D341Med (cell line): ENCODE measurements around the gene CIITA.
A peak's percentile ranks its signal among the peaks of the same experiment; 100 is the strongest.

Source experiments
- DNase-seq: peaks from one replicate; pipeline ENCODE4 v3.0.0; 2012; ENCODE audit warnings: low spot score

CIITA gene

DNA sequence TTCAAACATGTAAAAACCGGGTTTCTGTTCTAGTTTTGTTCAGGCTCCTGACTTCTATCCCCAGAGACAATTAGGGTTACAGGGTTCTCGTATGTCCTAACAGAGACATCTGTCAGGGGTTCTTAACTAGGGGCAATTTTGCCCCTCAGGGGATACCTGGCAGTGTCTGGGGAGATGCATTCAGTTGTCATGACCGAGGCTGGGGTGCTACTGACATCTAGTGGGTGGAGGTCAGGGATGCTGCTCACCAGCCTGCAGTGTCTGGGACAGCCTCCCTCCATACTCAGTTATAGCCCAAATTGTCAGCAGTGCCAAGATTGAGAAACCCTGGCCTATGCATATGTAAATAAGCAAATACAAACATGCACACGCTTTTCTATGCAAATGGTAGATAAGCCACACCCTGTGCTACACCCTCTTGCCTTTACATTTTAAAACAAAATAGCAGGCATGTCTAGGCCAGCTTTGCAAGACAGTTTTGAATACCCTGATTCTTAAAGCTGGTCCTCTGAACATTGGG, 104.8 kb downstream of the CIITA start:
- DNase-seq: peak; percentile 63

- no peak for DNase-seq
Observed at GRCh38 chr16:10982465-10983150, 105.6 kb downstream of the CIITA start.

DNA sequence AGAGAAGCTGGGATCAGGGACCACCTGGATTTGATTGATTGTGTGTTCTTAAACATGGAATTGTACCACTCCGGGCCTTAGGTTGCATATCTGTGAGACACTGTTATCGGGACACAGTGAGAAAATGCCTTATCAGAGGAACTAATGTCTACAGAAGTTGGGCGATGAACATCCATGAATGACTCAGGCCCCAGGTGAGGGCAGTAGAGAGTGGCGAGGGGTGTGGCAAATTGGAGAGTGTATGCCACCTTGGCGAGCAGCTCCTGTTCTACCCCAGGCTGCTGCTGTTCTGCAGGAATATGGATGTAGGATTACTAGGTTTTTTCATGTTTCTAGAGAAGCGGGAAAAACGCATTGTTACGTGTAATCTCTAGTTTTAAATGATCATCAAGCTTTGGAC, 106.2 kb downstream of the CIITA start:
- no peak for DNase-seq

- DNase-seq: no peak
Observed at GRCh38 chr16:10984509-10984908, 107.5 kb downstream of the CIITA start.
